Urothelium cell line (cell line): ENCODE results near the gene KPNA4.
A peak's percentile ranks its signal among the peaks of the same experiment; 100 is the strongest.
"Not testable (repeated sequence)": the region's sequence is repeated elsewhere in the genome, so short reads cannot be mapped to it uniquely, and the experiment has no call there.

ENCODE experiments used
- DNase-seq: peaks from one replicate; pipeline ENCODE4 v3.0.0; 2011; ENCODE audit warnings: low spot score, mixed read lengths
- FAIRE-seq: peaks from 2 replicates; lab custom pipeline; 2011; peaks lifted over from hg19 to GRCh38; lab: Jason Lieb, UNC

Gene KPNA4, protein sequence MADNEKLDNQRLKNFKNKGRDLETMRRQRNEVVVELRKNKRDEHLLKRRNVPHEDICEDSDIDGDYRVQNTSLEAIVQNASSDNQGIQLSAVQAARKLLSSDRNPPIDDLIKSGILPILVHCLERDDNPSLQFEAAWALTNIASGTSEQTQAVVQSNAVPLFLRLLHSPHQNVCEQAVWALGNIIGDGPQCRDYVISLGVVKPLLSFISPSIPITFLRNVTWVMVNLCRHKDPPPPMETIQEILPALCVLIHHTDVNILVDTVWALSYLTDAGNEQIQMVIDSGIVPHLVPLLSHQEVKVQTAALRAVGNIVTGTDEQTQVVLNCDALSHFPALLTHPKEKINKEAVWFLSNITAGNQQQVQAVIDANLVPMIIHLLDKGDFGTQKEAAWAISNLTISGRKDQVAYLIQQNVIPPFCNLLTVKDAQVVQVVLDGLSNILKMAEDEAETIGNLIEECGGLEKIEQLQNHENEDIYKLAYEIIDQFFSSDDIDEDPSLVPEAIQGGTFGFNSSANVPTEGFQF

DNA sequence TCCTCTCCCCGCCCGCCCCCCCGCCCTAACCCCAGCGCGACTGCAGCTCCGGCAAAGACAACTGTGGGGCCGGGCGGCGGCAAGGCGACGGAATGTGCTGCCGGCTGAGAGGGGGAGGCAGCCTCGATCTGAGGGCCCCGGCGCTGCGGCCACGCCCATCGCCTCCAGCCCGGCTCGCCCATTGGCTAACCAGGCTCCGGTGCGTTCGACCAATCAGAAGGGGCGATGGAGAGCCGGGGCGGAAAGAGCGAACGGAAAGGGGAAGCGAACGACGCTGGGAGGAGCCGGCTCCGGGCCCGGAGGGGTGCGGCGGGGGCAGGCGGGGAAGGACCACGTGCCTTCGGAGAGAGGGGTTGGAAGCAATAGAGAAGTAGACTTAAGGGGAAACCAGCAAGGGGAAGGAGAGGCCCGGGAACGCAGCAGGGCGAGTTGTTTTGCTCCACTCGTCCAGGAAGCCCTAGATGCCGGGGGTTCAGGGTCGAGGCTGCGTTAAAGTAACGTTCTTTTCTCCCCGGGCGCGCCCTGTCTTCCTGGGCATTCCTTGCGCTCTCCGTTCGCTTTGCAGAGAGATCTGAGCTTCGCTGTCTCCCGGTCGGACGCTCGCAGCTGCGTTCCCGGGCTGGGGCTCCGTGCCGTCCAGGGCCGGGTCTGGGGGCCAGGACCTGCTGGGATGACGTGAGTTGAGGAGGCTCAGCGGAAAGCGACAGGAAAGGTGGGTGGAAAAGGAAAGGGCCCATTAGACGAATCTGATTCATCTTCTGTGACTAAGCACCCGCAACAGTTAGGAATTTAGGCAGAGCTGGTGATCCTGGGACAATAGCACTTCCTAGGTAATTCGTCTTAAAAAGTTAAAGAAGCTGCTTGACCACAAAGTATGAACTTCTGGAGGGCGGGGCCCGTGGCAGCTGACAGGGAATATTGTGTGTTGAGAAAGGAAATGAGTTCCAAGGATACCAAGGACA is at the start of gene KPNA4:
KPNA4 (minus strand) TSS at position 130 of the 962 bp plus-strand sequence. CDS start 289 bp downstream, outside the sequence.
- DNase-seq (peak; percentile 95), FAIRE-seq (peak; percentile 63)

DNA sequence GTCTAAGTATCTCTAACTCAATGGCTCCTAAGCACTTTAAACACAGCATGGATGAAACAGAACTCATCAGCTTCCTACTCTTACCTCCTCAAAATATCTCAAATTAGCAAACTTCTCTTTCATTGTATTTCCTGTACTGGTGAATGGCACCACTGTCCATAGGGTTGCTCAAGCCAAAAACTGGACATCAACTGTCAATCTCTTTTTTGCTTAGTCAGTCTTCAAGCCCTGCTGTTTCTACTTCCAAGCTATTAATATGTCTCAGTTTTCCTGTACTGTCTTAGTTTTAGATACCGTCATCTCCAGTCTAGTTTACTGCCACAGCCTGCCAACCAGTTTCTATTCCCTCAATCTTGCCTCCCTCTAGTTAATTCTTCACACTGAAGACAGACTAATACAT is 48.3 kb upstream of the KPNA4 start:
- FAIRE-seq (no peak), DNase-seq (no peak)

DNA sequence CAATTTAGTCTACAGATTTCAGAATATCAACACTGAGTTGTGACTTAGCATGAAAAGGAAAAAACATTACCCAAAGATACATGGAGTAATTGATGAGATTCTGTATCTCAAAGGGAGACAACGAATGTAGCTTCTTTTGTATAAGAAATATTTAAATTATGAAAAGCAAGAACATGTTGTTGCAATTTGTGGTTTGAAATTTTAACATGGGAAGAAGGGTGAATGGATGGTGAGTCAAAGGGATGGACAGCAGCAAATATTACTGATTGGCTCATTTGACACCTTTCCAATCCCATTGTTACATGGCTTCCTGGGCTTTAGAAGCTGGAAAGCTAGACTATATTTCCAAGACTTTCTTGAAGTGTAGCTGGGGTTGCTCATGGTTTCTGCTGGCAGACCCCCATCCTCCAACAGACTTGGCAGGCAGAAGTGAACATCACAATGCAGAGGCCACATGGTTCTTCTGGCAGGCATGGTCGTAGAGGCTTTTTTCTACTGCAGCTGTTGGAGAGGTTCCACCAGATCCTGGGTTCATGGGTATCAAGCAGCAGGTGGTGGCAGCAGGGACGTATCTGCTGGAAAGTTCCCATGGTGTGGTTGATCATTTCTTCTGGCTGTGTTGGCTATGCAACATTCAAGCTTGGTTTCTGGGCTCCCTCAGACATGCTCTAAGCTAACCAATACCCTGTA is 47.2 kb upstream of the KPNA4 start:
- FAIRE-seq (no peak), DNase-seq (no peak)

DNA sequence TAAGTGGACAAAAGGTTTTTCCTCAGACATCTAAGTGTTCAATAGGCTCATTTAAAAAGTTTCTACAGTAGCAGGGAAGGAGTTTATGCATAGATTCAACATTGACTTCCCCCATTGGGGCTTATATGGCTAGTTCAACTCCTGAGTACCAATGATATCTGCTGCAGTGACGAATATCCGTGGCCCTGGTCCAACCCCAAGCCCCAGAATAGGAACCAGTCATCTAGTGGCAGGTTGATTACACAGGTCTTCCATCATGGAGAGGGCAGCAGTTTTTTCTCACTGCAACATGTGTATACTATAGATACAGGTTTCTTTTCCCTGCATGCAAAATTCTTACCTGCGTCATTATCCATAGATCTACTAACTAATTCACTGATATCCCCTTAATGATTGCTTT is 45.8 kb upstream of the KPNA4 start:
- DNase-seq (no peak), FAIRE-seq (no peak)

DNA sequence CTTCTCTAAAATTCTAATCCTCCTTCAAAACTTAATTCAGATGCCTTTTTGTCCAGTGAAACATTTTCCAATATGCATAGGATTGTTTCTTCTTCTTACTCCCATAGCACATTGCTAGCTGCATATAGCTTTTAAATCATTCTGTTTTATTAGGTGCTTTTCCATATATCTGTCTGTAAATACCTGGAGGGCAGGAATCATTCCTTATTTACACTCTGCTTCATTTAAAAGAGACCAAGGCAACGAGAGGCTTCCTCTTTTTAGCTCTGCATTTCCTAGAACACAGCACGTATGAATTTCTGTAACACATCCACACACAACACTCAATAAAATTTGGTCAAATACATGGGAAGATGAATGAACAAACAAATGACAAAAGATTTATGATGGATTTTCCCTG is 43.5 kb upstream of the KPNA4 start:
- DNase-seq (no peak), FAIRE-seq (no peak)

GRCh38 chr3:160607826-160608225 is 42.5 kb upstream of the KPNA4 start:
- no peak for DNase-seq
- no peak for FAIRE-seq

DNA sequence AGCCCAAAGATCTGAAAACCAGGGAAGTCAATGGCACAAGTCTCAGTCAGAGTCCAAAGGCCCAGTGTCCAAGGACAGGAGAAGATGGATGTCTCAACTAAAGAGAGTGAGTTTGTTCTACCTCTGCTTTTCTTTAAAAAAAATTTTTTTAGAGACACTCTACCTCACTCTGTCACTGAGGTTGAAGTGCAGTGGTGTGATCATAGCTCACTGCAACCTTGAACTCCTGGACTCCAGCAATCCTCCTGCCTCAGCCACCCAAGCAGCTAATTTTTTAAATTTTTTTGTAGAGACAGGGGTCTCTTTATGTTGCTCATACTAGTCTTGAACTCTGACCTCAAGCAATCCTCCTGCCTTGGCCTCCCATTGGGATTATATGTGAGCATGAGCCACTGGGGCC is 39.9 kb upstream of the KPNA4 start:
- FAIRE-seq, result no peak
- DNase-seq, result no peak

DNA sequence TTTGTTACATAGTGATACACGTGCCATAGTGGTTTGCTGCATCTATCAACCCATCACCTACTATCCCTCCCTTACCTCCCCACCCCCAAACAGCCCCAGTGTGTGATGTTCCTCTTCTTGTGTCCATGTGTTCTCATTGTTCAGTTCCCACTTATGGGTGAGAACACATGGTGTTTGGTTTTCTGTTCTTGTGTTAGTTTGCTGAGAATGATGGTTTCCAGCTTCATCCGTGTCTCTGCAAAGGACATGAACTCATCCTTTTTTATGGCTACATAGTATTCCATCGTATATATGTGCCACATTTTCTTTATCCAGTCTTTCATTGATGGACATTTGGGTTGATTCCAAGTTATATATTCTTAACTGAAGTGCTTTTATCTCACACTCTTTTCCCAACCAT is 38.5 kb upstream of the KPNA4 start:
- FAIRE-seq, DNase-seq: not testable (repeated sequence)

DNA sequence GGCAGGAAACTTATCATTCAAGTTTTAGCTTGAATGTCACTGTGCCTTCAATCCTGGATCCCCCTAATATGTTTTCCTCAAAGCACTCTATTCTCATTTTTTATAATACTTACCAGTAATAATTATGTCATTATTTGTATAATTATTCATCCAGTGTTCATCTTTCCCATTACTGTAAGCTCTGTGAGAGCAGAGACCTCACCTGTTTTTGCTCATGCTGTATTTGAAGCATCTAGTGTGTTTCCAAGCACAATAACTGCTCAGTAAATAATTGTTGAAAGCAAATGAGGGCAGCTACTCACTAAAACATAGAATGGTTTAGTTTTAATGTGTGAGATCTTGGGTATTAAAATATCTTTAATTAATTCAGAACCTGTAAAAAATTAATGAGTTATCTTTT is 36.9 kb upstream of the KPNA4 start:
- FAIRE-seq, result no peak
- no peak for DNase-seq

- no peak for DNase-seq
- no peak for FAIRE-seq
These were observed 35.9 kb upstream of the KPNA4 start for GRCh38 chr3:160601288-160601687.

- no peak for DNase-seq
- FAIRE-seq, result no peak
These were observed 33.5 kb upstream of the KPNA4 start for GRCh38 chr3:160598865-160599264.

- no peak for DNase-seq
- no peak for FAIRE-seq
These were observed 22.7 kb upstream of the KPNA4 start for GRCh38 chr3:160588023-160588422.

DNA sequence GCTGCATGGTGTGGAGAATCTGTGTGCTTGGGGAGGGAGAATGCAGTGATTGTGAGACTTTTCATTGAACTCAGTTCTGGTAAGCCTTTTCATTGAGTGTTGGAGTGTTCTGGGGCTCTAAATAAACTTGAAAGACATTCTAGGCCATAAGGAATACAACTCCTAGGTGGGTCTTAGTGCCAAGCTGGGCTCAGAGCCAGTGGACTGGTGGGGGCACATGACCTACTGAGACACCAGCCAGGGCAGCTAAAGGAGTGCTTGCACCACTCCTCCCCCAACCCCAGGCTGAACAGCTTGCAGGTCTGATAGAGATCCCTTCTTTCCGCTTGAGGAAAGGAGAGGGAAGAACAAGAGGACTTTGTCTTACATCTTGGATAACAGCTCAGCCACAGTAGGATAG is 21.7 kb upstream of the KPNA4 start:
- DNase-seq (no peak), FAIRE-seq (no peak)

DNA sequence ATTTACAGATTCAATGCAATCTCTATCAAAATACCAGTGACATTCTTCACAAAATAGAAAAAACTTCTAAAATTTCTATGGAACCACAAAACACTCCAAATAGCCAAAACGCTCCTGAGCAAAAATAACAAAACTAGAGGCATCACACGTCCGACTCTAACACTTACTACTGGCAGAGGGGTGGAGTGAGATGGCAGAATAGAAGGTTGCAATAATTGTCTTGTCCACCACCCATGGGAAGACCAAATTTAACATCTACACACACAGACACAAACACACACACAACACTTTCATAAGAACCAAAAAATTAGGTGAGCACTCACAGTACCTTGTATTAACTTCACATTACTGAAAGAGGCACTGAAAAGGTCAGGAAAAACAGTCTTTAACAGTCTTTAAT is 21.3 kb upstream of the KPNA4 start:
- FAIRE-seq, result no peak

DNA sequence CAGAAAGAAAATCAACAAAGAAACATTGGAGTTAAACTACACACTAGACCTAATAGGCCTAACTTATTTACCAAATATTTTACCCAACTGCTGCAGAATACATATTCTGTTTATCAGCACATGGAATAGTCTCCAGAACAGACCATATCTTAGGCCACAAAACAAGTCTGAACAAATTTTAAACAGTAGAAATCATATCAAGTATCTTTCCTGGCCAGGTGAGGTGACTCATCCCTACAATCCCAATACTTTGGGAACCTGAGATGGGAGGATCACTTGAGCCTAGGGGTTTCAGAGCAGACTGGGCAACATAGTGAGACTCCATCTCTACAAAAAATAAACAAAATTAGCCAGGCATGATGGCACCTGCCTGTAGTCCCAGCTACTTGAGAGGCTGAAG is 18.1 kb upstream of the KPNA4 start:
- FAIRE-seq, result no peak
- DNase-seq, result no peak

More for the DNA sequence above, 21.3 kb upstream of the KPNA4 start:
- no peak for DNase-seq

- FAIRE-seq, result no peak
These were observed 15.6 kb upstream of the KPNA4 start for GRCh38 chr3:160580938-160581337.

DNA sequence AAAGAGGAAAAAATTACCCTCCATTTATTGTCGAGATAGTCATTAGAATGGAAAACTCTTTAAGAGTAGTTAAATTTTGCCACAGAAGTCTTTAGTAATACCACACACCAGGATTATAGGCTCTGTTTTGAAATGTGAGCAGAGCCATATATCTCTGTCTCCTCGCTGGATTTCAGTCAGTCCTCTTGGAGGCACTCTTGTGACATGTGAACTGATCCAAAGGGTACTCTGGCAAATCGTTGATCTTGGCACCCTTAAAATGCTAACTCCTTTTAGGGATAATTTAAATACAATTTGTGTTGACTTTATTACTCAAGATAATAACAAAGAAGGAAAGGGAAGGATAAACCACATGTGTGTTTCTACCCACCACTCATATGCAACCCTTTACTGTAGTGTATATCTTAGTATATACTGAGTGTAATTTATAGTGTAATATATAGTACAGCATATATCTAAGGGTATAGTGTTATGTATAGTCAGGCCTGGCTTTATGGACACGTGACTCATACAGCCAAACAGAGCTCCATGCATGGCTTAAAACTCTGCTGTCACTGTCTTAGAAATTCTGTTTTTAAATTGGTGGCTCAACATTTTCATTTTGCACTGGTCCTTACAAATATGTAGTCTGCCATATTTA is 12.3 kb upstream of the KPNA4 start:
- FAIRE-seq, result no peak
- no peak for DNase-seq

More at GRCh38 chr3:160580938-160581337, 15.6 kb upstream of the KPNA4 start:
- DNase-seq, result no peak

GRCh38 chr3:160577093-160577492 is 11.7 kb upstream of the KPNA4 start:
- no peak for FAIRE-seq
- DNase-seq, result no peak

DNA sequence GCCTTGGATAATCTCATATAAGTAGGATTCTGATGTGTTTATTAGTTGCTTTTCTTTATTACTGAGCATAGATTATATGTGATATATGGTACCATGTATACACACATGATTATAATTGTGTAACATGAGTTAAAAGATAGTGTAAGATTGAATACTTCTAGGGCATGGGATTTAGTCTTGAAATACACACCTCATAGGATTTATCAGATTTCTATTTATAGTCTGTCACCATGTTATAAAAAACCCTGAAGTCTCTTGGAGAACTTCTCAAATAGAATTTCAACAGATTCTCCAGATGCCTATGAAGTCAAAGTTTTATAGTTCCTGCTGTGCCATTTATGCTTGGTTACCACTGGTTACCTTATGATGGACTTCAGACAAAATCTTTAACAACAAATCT is 11.2 kb upstream of the KPNA4 start:
- FAIRE-seq (no peak), DNase-seq (no peak)

DNA sequence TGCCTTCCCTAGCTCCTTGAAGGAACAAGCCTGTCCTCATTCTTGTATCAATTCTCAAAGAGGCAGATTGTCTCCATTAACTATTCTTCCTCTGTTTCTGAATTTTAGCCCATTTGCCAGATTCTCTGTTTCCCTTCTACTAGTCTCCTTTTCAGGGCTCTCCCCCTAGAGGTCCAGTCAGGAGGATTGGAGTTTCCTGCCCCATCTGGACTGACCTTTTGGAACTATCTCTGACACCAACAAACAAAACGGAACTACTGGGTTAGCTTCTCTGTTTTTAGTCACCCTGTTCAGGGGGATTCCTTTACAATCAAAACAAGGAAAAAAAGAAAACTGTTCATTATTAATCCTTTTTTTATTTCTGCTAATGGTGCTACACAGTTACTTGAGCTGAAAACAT is 10.2 kb upstream of the KPNA4 start:
- FAIRE-seq (no peak), DNase-seq (no peak)
